ENCODE results near the gene PI4KA.

GRCh38 chr22:20833225-20833665 lies 25.4 kb downstream of the PI4KA start:
- TF ChIP-seq CTCF (IDR thresholded peaks at IDR 0.05) (no peak), POLR2A (IDR thresholded peaks at IDR 0.05) (no peak)

All from prostate gland (tissue), 2 donors.